ENCODE data around the gene KAZN. TPM values are rescaled to one million over a fixed set of nuclear protein-coding genes. Genes with fewer than 3 reads are reported as not detected.

KAZN gene
- total RNA-seq, 2 donors from 2014 or later, result 0.46 to 0.58 TPM

- Mint-ChIP-seq H3K27me3 (ENCODE audit: low read depth) (no peaks in the 10 kb centered on the region), H3K27ac (no peak overlapping the region), H3K4me1 (ENCODE audit: low read depth) (no peaks in the 10 kb centered on the region), H3K4me3 (no peak overlapping the region), H3K36me3 (ENCODE audit: insufficient read depth in 2 of 2) (peaks cover 0 to 3% of the 10 kb centered on the region in 2 donors), H3K9me3 (peaks cover 8 to 16% of the 10 kb centered on the region in 2 donors)
- no peak for ATAC-seq (replicated peaks in 1 of 2)
- DNase-seq, result no peak
Observed at GRCh38 chr1:14647777-14648176, 49.3 kb downstream of the KAZN start.

- no peak for ATAC-seq (replicated peaks in 1 of 2)
- H3K27me3 Mint-ChIP-seq (ENCODE audit: low read depth), result no peaks in the 10 kb centered on the region
- no peak overlapping the region for H3K27ac Mint-ChIP-seq
- peaks cover 6 to 13% of the 10 kb centered on the region in 2 donors for H3K9me3 Mint-ChIP-seq
- no peak for DNase-seq
- H3K4me3 Mint-ChIP-seq, result no peak overlapping the region
- H3K36me3 Mint-ChIP-seq (ENCODE audit: insufficient read depth in 2 of 2), result peaks cover 0 to 3% of the 10 kb centered on the region in 2 donors
- no peaks in the 10 kb centered on the region for H3K4me1 Mint-ChIP-seq (ENCODE audit: low read depth)
Observed at GRCh38 chr1:14648391-14648790, 49.9 kb downstream of the KAZN start.

- H3K9me3 Mint-ChIP-seq, result peaks cover 5 to 13% of the 10 kb centered on the region in 2 donors
- no peak overlapping the region for H3K4me3 Mint-ChIP-seq
- ATAC-seq (replicated peaks in 1 of 2) (no peak), DNase-seq (no peak)
- H3K27ac Mint-ChIP-seq, result no peak overlapping the region
- H3K27me3 Mint-ChIP-seq (ENCODE audit: low read depth), result no peaks in the 10 kb centered on the region
- H3K36me3 Mint-ChIP-seq (ENCODE audit: insufficient read depth in 2 of 2), result peaks cover 0 to 3% of the 10 kb centered on the region in 2 donors
- no peaks in the 10 kb centered on the region for H3K4me1 Mint-ChIP-seq (ENCODE audit: low read depth)
Observed at GRCh38 chr1:14648896-14649855, 50.7 kb downstream of the KAZN start.

GRCh38 chr1:14649976-14650375 lies 51.5 kb downstream of the KAZN start:
- Mint-ChIP-seq H3K27me3 (ENCODE audit: low read depth) (no peaks in the 10 kb centered on the region), H3K36me3 (ENCODE audit: insufficient read depth in 2 of 2) (no peaks in the 10 kb centered on the region)

GRCh38 chr1:14650951-14651350 lies 52.5 kb downstream of the KAZN start:
- Mint-ChIP-seq H3K4me1 (ENCODE audit: low read depth) (no peaks in the 10 kb centered on the region), H3K27ac (no peak overlapping the region), H3K36me3 (ENCODE audit: insufficient read depth in 2 of 2) (no peaks in the 10 kb centered on the region), H3K27me3 (ENCODE audit: low read depth) (no peaks in the 10 kb centered on the region), H3K4me3 (no peak overlapping the region), H3K9me3 (peaks cover 0 to under 1% of the 10 kb centered on the region in 2 donors)
- DNase-seq, result no peak
- ATAC-seq (replicated peaks in 1 of 2), result no peak

More at GRCh38 chr1:14649976-14650375, 51.5 kb downstream of the KAZN start:
- ATAC-seq (replicated peaks in 1 of 2), result no peak
- no peak for DNase-seq
- H3K4me1 Mint-ChIP-seq (ENCODE audit: low read depth), result no peaks in the 10 kb centered on the region
- no peak overlapping the region for H3K27ac Mint-ChIP-seq
- H3K9me3 Mint-ChIP-seq, result peaks cover 5 to 9% of the 10 kb centered on the region in 2 donors
- H3K4me3 Mint-ChIP-seq, result no peak overlapping the region

- no peak overlapping the region for H3K27ac Mint-ChIP-seq
- H3K27me3 Mint-ChIP-seq (ENCODE audit: low read depth), result no peaks in the 10 kb centered on the region
- H3K36me3 Mint-ChIP-seq (ENCODE audit: insufficient read depth in 2 of 2), result no peaks in the 10 kb centered on the region
- DNase-seq, result no peak
- no peak overlapping the region for H3K4me3 Mint-ChIP-seq
- H3K4me1 Mint-ChIP-seq (ENCODE audit: low read depth), result no peaks in the 10 kb centered on the region
- H3K9me3 Mint-ChIP-seq, result no peaks in the 10 kb centered on the region
- no peak for ATAC-seq (replicated peaks in 1 of 2)
Observed at GRCh38 chr1:14652840-14653239, 54.4 kb downstream of the KAZN start.

- H3K4me1 Mint-ChIP-seq (ENCODE audit: low read depth), result no peaks in the 10 kb centered on the region
- no peak for ATAC-seq (replicated peaks in 1 of 2)
- H3K4me3 Mint-ChIP-seq, result no peak overlapping the region
- no peak overlapping the region for H3K27ac Mint-ChIP-seq
- no peaks in the 10 kb centered on the region for H3K27me3 Mint-ChIP-seq (ENCODE audit: low read depth)
- no peak for DNase-seq
- H3K36me3 Mint-ChIP-seq (ENCODE audit: insufficient read depth in 2 of 2), result no peaks in the 10 kb centered on the region
- no peaks in the 10 kb centered on the region for H3K9me3 Mint-ChIP-seq
Observed at GRCh38 chr1:14653461-14653960, 55.0 kb downstream of the KAZN start.

- Mint-ChIP-seq H3K27ac (no peak overlapping the region), H3K4me1 (ENCODE audit: low read depth) (no peaks in the 10 kb centered on the region), H3K4me3 (no peak overlapping the region), H3K9me3 (no peaks in the 10 kb centered on the region), H3K27me3 (ENCODE audit: low read depth) (no peaks in the 10 kb centered on the region), H3K36me3 (ENCODE audit: insufficient read depth in 2 of 2) (no peaks in the 10 kb centered on the region)
- ATAC-seq (replicated peaks in 1 of 2), result no peak
- DNase-seq, result no peak
Observed at GRCh38 chr1:14654554-14654953, 56.1 kb downstream of the KAZN start.

- no peak for ATAC-seq (replicated peaks in 1 of 2)
- H3K4me1 Mint-ChIP-seq (ENCODE audit: low read depth), result no peaks in the 10 kb centered on the region
Observed at GRCh38 chr1:14655385-14655784, 56.9 kb downstream of the KAZN start.

GRCh38 chr1:14656384-14656937 lies 58.0 kb downstream of the KAZN start:
- DNase-seq (no peak), ATAC-seq (replicated peaks in 1 of 2) (no peak)
- no peak overlapping the region for H3K27ac Mint-ChIP-seq
- H3K4me3 Mint-ChIP-seq, result no peak overlapping the region
- no peaks in the 10 kb centered on the region for H3K9me3 Mint-ChIP-seq
- no peaks in the 10 kb centered on the region for H3K36me3 Mint-ChIP-seq (ENCODE audit: insufficient read depth in 2 of 2)
- no peaks in the 10 kb centered on the region for H3K4me1 Mint-ChIP-seq (ENCODE audit: low read depth)
- peaks cover 5% of the 10 kb centered on the region for H3K27me3 Mint-ChIP-seq (ENCODE audit: low read depth)

More at GRCh38 chr1:14655385-14655784, 56.9 kb downstream of the KAZN start:
- H3K36me3 Mint-ChIP-seq (ENCODE audit: insufficient read depth in 2 of 2), result no peaks in the 10 kb centered on the region
- peaks cover under 1% of the 10 kb centered on the region for H3K27me3 Mint-ChIP-seq (ENCODE audit: low read depth)
- no peak for DNase-seq
- no peak overlapping the region for H3K4me3 Mint-ChIP-seq
- no peak overlapping the region for H3K27ac Mint-ChIP-seq
- no peaks in the 10 kb centered on the region for H3K9me3 Mint-ChIP-seq

- Mint-ChIP-seq H3K4me3 (no peak overlapping the region), H3K9me3 (no peaks in the 10 kb centered on the region)
Observed at GRCh38 chr1:14658642-14659041, 60.2 kb downstream of the KAZN start.

GRCh38 chr1:14659913-14660312 lies 61.4 kb downstream of the KAZN start:
- no peak overlapping the region for H3K4me3 Mint-ChIP-seq
- ATAC-seq (replicated peaks in 1 of 2), result no peak
- H3K9me3 Mint-ChIP-seq, result no peaks in the 10 kb centered on the region
- peaks cover 5% of the 10 kb centered on the region for H3K27me3 Mint-ChIP-seq (ENCODE audit: low read depth)
- H3K36me3 Mint-ChIP-seq (ENCODE audit: insufficient read depth in 2 of 2), result no peaks in the 10 kb centered on the region
- DNase-seq, result no peak
- H3K27ac Mint-ChIP-seq, result no peak overlapping the region
- H3K4me1 Mint-ChIP-seq (ENCODE audit: low read depth), result no peaks in the 10 kb centered on the region

More at GRCh38 chr1:14658642-14659041, 60.2 kb downstream of the KAZN start:
- peaks cover 5% of the 10 kb centered on the region for H3K27me3 Mint-ChIP-seq (ENCODE audit: low read depth)
- H3K4me1 Mint-ChIP-seq (ENCODE audit: low read depth), result no peaks in the 10 kb centered on the region
- no peak for ATAC-seq (replicated peaks in 1 of 2)
- H3K27ac Mint-ChIP-seq, result no peak overlapping the region
- DNase-seq, result no peak
- H3K36me3 Mint-ChIP-seq (ENCODE audit: insufficient read depth in 2 of 2), result no peaks in the 10 kb centered on the region

- H3K27ac Mint-ChIP-seq, result no peak overlapping the region
- H3K4me3 Mint-ChIP-seq, result no peak overlapping the region
- ATAC-seq (replicated peaks in 1 of 2) (no peak), DNase-seq (no peak)
- H3K27me3 Mint-ChIP-seq (ENCODE audit: low read depth), result peaks cover 5% of the 10 kb centered on the region
- H3K4me1 Mint-ChIP-seq (ENCODE audit: low read depth), result no peaks in the 10 kb centered on the region
- H3K9me3 Mint-ChIP-seq, result no peaks in the 10 kb centered on the region
- H3K36me3 Mint-ChIP-seq (ENCODE audit: insufficient read depth in 2 of 2), result no peaks in the 10 kb centered on the region
Observed at GRCh38 chr1:14660801-14661200, 62.3 kb downstream of the KAZN start.

Measured in activated T-cell treated with anti-CD3 and anti-CD28 coated beads, Interleukin-2, amount 50 U/mL, for 72 hours (primary cell).